ENCODE measurements around the gene ATP8A2. TPM values are rescaled to one million over a fixed set of nuclear protein-coding genes. Genes with fewer than 3 reads are reported as not detected.

ATP8A2 gene
- total and polyA plus RNA-seq, 2 of the 4 experiments (the other 2 are of a cell fraction): 0.02 to 0.18 TPM

- no peak overlapping the region for H2BK120ac ChIP-seq (ENCODE audit: low read depth, low read length)
- TF ChIP-seq RAD21 (IDR thresholded peaks at IDR 0.05; ENCODE audit: low read length): no peak
- no peak for TF ChIP-seq CTCF (conservative IDR thresholded peaks at IDR 0.05; ENCODE audit: low read depth, low read length)
- no peak for TF ChIP-seq FOS (IDR thresholded peaks at IDR 0.05; ENCODE audit: low read depth, low read length)
- no peak for TF ChIP-seq CEBPB (IDR thresholded peaks at IDR 0.05; ENCODE audit: low read depth, low read length)
- no peak for TF ChIP-seq CHD1 (IDR thresholded peaks at IDR 0.05; ENCODE audit: low read depth, low read length)
- no peak for TF ChIP-seq USF2 (IDR thresholded peaks at IDR 0.05; ENCODE audit: low read depth, low read length)
- no peak for TF ChIP-seq RFX5 (IDR thresholded peaks at IDR 0.05; ENCODE audit: low read depth, low read length)
- POLR2A ChIA-PET (ENCODE audit: unreplicated experiment): no interaction called here
Measured at GRCh38 chr13:25798998-25799397, 427.2 kb downstream of the ATP8A2 start.

More at GRCh38 chr13:25798998-25799397, 427.2 kb downstream of the ATP8A2 start:
- H3K23ac ChIP-seq (ENCODE audit: low read depth, low read length): no peak overlapping the region
- H4K91ac ChIP-seq (ENCODE audit: insufficient read depth, low read depth, low read length): no peak overlapping the region
- H3K4me3 ChIP-seq (ENCODE audit: insufficient read depth, low read depth, low read length): no peak overlapping the region
- no peak overlapping the region for H3K9ac ChIP-seq (ENCODE audit: low read depth, low read length)
- H2AK5ac ChIP-seq (ENCODE audit: low read depth, low read length): no peak overlapping the region
- intact Hi-C loops (cut with micrococcal nuclease): no loop called here
- H3K56ac ChIP-seq (ENCODE audit: extremely low read depth, insufficient read depth, low read length): no peak overlapping the region
- 100% methylated on average over 1 of the region's 3 CpGs; no CpG with 5 or more reads in 1 of the 2 experiments for WGBS, 2 experiments (ENCODE audit: extremely low coverage in 2 of 2, insufficient read length in 1 of 2)
- CTCF ChIA-PET: no interaction called here
- ATAC-seq (ENCODE audit: low read depth): no peak
- H2BK15ac ChIP-seq (ENCODE audit: low read depth, low read length): no peak overlapping the region
- no peak overlapping the region for H2AK9ac ChIP-seq (replicated peaks; ENCODE audit: low read depth, low read length, poor library complexity)
- H2BK20ac ChIP-seq (ENCODE audit: low read depth, low read length): no peak overlapping the region
- H2AFZ ChIP-seq (replicated peaks; ENCODE audit: low read length, poor library complexity): no peak overlapping the region
- no peak for DNase-seq
- H3K4me2 ChIP-seq (ENCODE audit: low read depth, low read length): no peak overlapping the region
- no peak overlapping the region for H3K4ac ChIP-seq (ENCODE audit: low read depth, low read length)
- no peak overlapping the region for H4K8ac ChIP-seq (ENCODE audit: low read depth in 2 of 2, low read length in 2 of 2)
- H4K5ac ChIP-seq (ENCODE audit: low read depth, low read length): no peak overlapping the region
- H3K27ac ChIP-seq (ENCODE audit: insufficient read depth, low read length): no peak overlapping the region
- dilution Hi-C loops (cut with HindIII; ENCODE audit: low sequenced_read_pairs, unreplicated experiment): no loop called here
- no peaks in the 10 kb centered on the region for H3K9me1 ChIP-seq (ENCODE audit: insufficient read depth, low read length)
- no peak overlapping the region for H3K18ac ChIP-seq (ENCODE audit: low read depth, low read length)
- no peaks in the 10 kb centered on the region for H3K9me3 ChIP-seq (ENCODE audit: control insufficient read depth, insufficient read depth, low read length)
- no TSS peak for BruUV-seq (replicated peaks)
- in situ Hi-C loops (cut with MboI; ENCODE audit: low sequenced_read_pairs): no loop called here
- no peaks in the 10 kb centered on the region for H3K36me3 ChIP-seq (ENCODE audit: control insufficient read depth, insufficient read depth, low read length)
- no peaks in the 10 kb centered on the region for H3K79me1 ChIP-seq (ENCODE audit: low read depth in 1 of 2, low read length in 2 of 2)
- no peak overlapping the region for H3K14ac ChIP-seq (replicated peaks; ENCODE audit: low read depth, low read length)
- H3K4me1 ChIP-seq (ENCODE audit: control insufficient read depth, insufficient read depth, low read length): no peaks in the 10 kb centered on the region
- H4K20me1 ChIP-seq (ENCODE audit: insufficient read depth, low read length): no peaks in the 10 kb centered on the region
- H3K27me3 ChIP-seq (ENCODE audit: control insufficient read depth, insufficient read depth, low read length): no peaks in the 10 kb centered on the region
- no peak overlapping the region for H2BK5ac ChIP-seq (ENCODE audit: low read depth, low read length, poor library complexity, severe bottlenecking)
